ENCODE data around the gene NOTCH2NLA.
"Not testable (repeated sequence)": the region's sequence is repeated elsewhere in the genome, so short reads cannot be mapped to it uniquely, and the experiment has no call there.

Gene NOTCH2NLA

GRCh38 chr1:146228710-146229477 lies at the start of gene NOTCH2NLA:
Gene NOTCH2NLA, minus strand, starts transcription at chr1:146229021. Its CDS starts 39,684 bp downstream, at chr1:146189337.
- DNase-seq (ENCODE audit: low read depth in 4 of 4, low spot score in 1 of 4): not testable (repeated sequence)

- DNase-seq (ENCODE audit: low read depth in 4 of 4, low spot score in 1 of 4): not testable (repeated sequence)
Observed at GRCh38 chr1:146278346-146278745, 49.5 kb upstream of the NOTCH2NLA start.

- not testable (repeated sequence) for DNase-seq (ENCODE audit: low read depth in 4 of 4, low spot score in 1 of 4)
Observed at GRCh38 chr1:146277087-146277486, 48.3 kb upstream of the NOTCH2NLA start.

- not testable (repeated sequence) for DNase-seq (ENCODE audit: low read depth in 4 of 4, low spot score in 1 of 4)
Observed at GRCh38 chr1:146274083-146274482, 45.3 kb upstream of the NOTCH2NLA start.

- not testable (repeated sequence) for DNase-seq (ENCODE audit: low read depth in 4 of 4, low spot score in 1 of 4)
Observed at GRCh38 chr1:146273194-146273593, 44.4 kb upstream of the NOTCH2NLA start.

GRCh38 chr1:146272734-146273133 lies 43.9 kb upstream of the NOTCH2NLA start:
- DNase-seq (ENCODE audit: low read depth in 4 of 4, low spot score in 1 of 4): not testable (repeated sequence)

- not testable (repeated sequence) for DNase-seq (ENCODE audit: low read depth in 4 of 4, low spot score in 1 of 4)
Observed at GRCh38 chr1:146271977-146272376, 43.2 kb upstream of the NOTCH2NLA start.

GRCh38 chr1:146270129-146270528 lies 41.3 kb upstream of the NOTCH2NLA start:
- not testable (repeated sequence) for DNase-seq (ENCODE audit: low read depth in 4 of 4, low spot score in 1 of 4)

GRCh38 chr1:146266179-146266748 lies 37.4 kb upstream of the NOTCH2NLA start:
- not testable (repeated sequence) for DNase-seq (ENCODE audit: low read depth in 4 of 4, low spot score in 1 of 4)

- not testable (repeated sequence) for DNase-seq (ENCODE audit: low read depth in 4 of 4, low spot score in 1 of 4)
Observed at GRCh38 chr1:146264761-146265160, 35.9 kb upstream of the NOTCH2NLA start.

GRCh38 chr1:146260006-146260730 lies 31.3 kb upstream of the NOTCH2NLA start:
- DNase-seq (ENCODE audit: low read depth in 4 of 4, low spot score in 1 of 4): not testable (repeated sequence)

GRCh38 chr1:146257992-146258552 lies 29.3 kb upstream of the NOTCH2NLA start:
- not testable (repeated sequence) for DNase-seq (ENCODE audit: low read depth in 4 of 4, low spot score in 1 of 4)

GRCh38 chr1:146254569-146255197 lies 25.9 kb upstream of the NOTCH2NLA start:
- DNase-seq (ENCODE audit: low read depth in 4 of 4, low spot score in 1 of 4): not testable (repeated sequence)

- not testable (repeated sequence) for DNase-seq (ENCODE audit: low read depth in 4 of 4, low spot score in 1 of 4)
Observed at GRCh38 chr1:146253249-146253855, 24.5 kb upstream of the NOTCH2NLA start.

- not testable (repeated sequence) for DNase-seq (ENCODE audit: low read depth in 4 of 4, low spot score in 1 of 4)
Observed at GRCh38 chr1:146251523-146251922, 22.7 kb upstream of the NOTCH2NLA start.

GRCh38 chr1:146248643-146249042 lies 19.8 kb upstream of the NOTCH2NLA start:
- not testable (repeated sequence) for DNase-seq (ENCODE audit: low read depth in 4 of 4, low spot score in 1 of 4)

GRCh38 chr1:146236626-146237025 lies 7.8 kb upstream of the NOTCH2NLA start:
- not testable (repeated sequence) for DNase-seq (ENCODE audit: low read depth in 4 of 4, low spot score in 1 of 4)

- not testable (repeated sequence) for DNase-seq (ENCODE audit: low read depth in 4 of 4, low spot score in 1 of 4)
Observed at GRCh38 chr1:146236026-146236601, 7.3 kb upstream of the NOTCH2NLA start.

GRCh38 chr1:146228144-146228682 lies 608 bp downstream of the NOTCH2NLA start:
- DNase-seq (ENCODE audit: low read depth in 4 of 4, low spot score in 1 of 4): not testable (repeated sequence)

- not testable (repeated sequence) for DNase-seq (ENCODE audit: low read depth in 4 of 4, low spot score in 1 of 4)
Observed at GRCh38 chr1:146174531-146174930, 54.3 kb downstream of the NOTCH2NLA start.

Measured in stimulated activated CD4-positive, alpha-beta T cell treated with anti-CD3 and anti-CD28 coated beads, Interleukin-1b, Interleukin-23, amount 100 ng/mL, for 24 hours (primary cell).